SKM-1 treated with dmso at 0.1 percent for 144 hours (cell line): ENCODE data around the gene PHLPP1.

Source experiments
- DNase-seq: peaks from one replicate; lab custom pipeline; 2025; ENCODE audit not compliant: unreplicated experiment; lab: John Stamatoyannopoulos, UW

Gene PHLPP1

DNA sequence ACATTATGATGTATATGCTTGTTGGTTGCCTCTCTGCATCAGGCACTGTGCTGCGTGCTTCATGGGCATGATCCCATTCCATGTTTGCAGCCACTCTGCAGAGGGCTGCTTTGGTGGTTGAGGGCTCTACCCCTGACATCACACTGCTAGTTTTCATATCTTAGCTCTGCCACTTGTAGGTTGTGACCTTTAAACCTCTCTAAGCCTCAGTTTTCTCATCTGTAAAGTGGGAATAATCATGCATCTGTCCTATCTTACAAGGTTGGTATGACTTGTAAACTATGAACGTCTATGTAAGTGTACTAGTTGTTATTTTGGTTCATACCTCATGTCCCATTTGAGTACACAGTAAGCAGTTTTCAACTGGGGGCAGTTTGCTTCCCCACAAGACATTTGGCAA, 260.4 kb downstream of the PHLPP1 start:
- DNase-seq: no peak

DNA sequence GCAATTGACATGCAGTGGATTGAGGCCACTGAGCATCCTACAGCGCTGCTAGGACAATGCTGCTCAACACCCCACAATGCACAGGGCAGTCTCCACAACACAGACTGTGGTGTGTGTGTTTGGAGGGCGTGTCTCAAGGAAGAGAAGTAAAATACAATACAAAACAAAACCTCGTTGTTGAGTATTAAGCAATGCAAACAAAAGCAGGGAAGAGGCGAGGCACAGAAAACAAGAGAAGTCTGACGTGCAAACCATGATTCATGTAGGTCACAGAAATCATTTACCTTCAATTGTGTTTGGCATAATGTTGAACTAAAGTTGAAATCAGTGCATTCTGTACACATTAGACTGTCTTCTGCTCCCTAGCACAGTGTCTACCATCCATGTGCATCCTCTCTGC, 260.9 kb downstream of the PHLPP1 start:
- no peak for DNase-seq

DNA sequence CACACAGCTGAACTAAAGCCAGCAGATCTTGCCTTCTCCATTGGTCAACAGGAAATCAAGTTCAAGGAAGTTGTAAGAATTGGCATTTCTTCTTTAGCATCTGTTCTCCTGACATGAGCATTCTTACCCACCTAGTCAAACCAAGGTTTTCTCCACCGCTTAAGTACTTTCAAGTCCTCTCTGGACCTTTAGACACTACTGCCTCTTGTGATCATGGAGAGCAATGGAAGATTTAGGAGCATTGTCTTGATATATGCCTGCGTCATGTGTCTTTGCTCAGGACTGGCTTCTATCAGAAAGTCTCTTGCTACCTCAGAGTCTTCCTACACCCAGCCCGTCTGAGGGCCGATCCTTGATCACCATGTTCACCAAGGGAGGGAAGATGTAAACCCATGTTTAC, 262.2 kb downstream of the PHLPP1 start:
- DNase-seq: no peak

DNA sequence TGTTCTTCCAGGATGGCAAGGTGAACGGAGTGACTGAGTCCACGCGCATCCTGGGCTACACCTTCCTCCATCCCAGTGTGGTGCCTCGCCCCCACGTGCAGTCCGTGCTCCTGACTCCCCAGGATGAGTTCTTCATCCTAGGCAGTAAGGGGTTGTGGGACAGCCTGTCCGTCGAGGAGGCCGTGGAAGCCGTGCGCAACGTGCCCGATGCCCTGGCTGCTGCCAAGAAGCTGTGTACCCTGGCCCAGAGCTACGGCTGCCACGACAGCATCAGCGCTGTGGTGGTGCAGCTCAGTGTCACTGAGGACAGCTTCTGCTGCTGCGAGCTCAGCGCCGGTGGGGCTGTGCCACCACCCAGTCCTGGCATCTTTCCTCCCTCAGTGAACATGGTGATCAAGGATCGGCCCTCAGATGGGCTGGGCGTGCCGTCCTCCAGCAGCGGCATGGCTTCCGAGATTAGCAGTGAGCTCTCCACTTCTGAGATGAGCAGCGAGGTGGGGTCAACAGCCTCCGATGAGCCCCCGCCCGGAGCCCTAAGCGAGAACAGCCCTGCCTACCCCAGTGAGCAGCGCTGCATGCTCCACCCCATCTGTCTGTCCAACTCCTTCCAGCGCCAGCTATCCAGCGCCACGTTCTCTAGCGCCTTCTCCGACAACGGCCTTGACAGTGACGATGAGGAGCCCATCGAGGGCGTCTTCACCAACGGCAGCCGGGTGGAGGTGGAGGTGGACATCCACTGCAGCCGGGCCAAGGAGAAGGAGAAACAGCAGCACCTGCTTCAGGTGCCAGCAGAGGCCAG, 263.1 kb downstream of the PHLPP1 start:
- no peak for DNase-seq

DNA sequence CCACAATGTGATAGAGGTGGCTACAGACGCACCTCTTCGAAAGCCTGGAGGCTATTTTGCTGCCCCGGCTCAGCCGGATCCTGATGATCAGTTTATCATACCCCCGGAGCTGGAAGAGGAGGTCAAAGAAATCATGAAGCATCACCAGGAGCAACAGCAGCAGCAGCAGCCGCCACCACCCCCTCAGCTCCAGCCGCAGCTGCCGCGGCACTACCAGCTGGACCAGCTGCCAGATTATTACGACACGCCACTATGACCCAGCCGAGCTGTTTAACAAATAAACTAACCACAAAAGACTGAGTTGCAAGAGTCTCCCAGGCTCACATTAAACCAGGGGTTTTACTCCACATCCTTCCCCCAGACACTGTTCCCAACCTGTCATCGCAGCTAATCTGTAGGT, 263.8 kb downstream of the PHLPP1 start:
- DNase-seq: peak; percentile 97

DNA sequence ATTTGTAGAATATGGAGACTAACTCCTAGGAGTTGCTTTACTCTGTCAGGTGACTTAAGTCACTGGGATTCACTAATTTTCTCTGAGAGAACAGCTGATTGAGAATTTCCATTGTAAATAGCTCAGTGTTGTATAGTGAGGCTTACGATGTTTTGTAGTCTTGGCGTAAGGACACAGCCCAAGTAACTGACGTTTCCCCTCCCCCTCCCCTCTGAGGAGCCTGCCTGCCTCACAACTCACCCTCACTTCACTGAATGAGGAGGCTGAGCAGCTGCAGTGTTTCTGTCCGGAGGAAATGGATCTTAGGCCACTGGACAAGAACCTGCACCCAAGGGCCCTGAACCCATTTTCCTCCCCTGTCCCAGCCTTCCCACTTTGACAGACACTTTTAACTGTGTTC, 264.6 kb downstream of the PHLPP1 start:
- DNase-seq: no peak

DNA sequence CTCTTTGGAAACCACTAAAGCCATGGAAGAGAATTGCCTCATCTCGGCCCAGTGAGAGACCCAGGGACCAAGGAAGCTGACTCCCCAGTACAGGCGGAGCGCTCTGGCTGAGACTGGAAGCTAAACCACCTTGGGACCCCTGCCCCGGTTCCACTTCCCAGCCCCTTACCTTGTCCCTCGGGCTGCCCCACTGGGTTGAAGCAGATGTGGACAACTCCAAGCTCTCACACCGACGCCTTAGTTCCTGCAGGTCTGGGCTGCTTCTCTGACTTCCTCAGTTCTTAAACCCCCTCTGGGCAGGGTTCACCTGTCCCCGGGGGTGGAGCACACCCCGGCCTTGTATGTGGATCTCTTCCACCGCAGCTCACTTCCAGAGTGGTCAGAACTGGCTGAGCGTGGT, 266.2 kb downstream of the PHLPP1 start:
- DNase-seq: peak; percentile 18

DNA sequence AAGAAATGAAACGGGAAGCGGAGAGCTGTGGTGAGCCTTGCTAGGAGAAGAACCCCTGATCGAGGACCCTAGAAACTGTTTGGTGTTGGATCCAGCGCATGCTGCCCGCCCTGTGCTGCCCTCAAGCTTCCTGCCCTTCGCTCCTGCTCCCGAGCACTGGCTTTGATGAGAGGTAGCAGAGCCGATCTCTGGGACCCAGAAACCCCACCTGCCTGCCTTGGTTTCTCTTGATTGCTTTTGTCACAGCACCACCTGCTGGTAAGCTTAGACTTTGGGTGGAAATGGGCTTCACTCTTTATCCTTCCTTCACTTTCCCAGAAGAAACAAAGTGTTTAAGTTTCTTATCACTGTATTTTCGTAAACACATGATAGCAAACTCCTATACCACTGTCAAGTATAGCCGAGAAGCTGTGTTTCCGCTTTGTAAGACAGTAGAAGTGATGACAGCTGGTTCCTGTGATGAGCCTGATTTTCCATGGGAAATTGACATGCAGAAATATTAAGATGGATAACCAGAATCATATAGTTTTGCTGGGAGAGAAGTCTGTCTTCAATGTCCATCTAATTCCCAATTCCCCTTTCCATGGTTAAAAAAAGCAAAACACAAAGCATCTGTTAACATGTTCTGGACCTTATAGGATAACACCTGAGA, 267.4 kb downstream of the PHLPP1 start:
- DNase-seq: peak; percentile 22

DNA sequence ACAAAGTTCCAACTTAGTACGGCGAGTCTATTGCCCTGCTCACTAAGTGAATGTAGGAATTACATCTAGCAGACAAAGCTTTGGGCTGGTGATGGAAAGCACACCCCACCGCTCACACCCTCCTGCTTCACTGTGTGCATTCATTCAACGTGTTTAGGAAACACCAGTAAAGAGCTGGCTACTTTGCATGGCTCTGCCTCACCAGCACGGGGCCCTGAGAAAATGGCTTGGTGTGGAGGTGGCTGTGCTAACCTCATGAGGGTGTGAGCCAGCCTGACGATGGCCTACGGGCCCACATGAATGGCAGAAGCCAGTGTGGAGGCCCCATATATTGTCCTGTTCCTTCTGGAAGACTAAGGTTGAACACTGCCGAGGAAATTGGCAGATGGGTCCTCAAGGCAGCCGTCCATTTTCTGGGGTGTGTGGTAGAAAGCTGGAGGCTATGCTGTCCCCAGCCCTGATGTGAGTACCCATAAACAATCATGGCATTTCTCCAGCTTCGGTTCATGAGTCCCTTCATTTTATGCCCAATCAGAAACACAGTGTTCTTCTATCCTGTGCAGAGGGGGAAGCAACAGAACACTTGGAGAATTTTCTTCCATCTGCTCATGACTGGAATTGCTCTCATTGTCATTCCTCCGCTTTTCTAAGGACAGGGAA, 269.4 kb downstream of the PHLPP1 start:
- no peak for DNase-seq

DNA sequence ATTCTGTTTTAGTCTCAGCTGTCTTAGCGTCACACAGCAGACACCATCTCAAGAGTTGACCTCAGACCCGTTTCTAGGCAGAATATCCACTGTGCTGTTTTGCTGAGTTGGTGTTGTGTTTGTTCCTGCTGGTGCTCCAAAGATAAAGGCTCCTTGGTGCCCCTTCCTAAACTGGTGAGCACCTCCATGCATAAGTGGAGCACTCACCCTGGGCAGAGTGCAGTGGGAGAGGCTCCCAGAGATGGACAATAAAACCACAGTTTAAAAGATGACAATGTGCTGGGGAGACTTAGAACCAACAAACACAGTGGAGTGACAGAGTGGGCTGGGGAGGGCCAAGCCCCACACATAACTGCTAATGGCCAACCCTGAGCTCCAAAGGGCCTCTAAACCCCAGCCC, 271.1 kb downstream of the PHLPP1 start:
- no peak for DNase-seq

DNA sequence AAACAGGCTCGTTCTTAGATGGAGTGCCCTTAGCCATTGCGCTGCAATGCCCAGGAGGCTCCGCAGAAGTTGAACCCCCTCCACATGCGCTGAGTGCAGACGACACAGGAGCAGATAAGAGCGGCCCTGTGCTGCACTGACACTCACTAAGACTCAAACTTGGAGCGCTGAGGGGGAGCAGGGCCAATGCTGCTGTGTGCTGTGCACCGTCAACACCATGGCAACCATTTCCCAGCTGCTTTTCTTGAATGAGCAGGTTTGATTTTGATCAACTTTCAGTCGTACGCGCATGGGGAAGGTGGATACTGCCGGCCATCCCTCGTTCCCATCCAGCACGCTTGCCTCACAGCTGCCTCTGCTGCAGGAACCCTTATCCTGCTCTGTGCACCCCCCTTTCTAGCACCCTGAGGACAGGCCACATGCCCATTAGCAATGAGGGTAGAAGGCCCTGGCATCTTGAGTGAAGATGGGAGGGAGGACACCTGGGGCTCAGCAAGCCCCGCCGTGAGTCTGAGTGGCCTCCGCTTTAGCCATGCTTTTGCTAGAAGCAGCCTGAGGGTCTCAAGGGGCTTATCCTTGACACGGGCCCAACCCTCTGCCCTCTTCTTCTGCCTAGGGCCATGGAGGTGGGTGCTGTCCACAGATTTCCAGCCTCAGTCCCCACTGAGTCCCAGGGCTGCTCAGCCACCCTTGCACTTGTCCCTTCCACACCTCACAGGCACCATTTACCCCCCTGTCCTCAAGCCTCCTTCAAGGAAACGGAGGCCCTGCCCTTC, 271.9 kb downstream of the PHLPP1 start:
- no peak for DNase-seq

DNA sequence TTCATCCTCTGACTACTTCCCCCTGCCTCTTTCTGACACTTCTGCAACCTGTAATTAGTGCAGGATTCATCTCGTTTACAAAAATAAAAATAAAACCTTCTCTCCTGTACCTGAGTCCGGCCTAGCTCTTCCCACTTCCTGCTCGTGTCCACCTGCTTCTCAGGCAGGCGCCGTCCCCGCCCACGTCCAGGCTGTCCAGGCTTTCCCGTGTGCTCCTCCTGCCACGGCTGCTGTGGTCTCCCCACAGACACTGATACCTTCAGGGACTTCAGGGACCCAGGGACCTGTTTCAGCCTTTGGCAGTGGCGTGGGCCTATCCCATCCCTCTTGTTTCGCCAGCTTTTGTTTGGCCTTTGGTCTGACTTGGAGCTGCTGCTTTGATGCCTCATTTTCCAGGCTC, 272.5 kb downstream of the PHLPP1 start:
- DNase-seq: no peak

DNA sequence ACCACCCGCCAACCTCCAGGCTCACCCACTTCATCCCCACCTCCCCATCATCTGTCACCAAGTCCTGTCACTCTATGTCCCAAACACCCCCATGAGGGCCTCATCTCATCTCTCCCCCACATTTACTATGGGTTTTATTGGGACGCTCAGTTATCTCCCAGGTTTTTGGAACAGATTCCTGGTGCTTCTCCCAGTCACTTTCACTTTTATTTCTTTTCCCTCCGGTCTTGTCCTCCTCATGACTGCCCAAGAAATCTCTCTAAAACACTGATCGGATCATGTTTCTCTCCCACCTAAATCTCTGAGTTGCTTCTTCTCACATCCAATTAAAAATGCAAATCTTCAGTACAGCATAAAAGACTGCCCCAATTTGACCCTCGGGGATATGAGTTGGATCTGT, 273.1 kb downstream of the PHLPP1 start:
- no peak for DNase-seq

DNA sequence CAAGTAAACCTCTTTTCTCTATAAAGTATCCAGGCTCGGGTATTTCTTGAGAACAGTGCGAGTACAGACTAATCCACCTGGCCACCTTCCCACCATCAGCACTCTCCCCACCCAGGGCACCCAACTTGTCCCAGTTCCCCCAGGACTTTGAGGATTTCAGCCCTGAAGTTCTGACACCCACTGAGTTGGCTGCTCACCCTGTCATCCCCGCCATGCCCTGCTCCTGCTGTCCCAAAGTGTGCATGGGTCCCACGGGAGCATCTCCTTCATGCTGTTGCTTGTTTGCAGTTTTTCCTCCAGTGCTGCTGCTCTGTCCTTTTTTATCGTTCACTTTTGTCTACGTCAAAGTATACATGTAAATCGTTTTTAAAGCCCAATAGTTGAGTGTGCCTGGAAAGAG, 273.9 kb downstream of the PHLPP1 start:
- no peak for DNase-seq

DNA sequence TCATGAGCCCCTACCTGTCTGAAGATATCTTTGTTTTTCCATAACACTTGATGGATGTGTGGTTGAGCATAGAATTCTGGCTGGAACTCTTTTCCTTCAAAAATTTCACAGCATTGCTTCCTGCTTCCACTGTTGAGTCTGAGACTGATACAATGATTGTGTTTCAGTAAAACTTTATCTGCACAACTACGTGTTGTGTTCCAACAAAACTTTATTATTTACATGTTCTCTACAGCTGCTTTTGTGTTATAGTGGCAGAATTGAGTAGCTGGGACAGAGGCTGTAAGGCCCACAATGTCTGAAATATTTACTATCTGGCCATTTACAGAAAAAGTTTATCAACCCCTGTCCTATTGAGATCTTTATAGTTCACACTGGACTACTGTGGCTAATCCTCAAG, 275.3 kb downstream of the PHLPP1 start:
- DNase-seq: no peak

DNA sequence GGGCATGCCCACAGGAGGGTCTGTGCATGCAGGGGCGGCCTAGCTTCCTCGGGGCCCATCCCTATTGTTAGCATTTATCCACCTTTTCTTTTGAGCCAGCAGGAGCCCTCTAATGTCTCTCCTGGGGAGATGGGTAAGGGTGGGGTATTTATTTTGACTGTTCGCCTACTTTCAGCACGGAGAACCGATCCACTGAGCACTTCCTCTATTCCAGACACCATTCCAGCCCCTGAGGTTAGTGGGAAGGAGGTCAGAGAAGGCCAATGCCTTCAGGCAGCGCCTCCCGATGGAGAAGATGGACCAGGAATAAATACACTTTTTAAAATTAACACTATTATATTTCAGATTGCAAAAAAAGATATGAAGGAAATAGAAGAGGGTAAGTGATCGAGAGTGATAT, 276.0 kb downstream of the PHLPP1 start:
- DNase-seq: no peak

DNA sequence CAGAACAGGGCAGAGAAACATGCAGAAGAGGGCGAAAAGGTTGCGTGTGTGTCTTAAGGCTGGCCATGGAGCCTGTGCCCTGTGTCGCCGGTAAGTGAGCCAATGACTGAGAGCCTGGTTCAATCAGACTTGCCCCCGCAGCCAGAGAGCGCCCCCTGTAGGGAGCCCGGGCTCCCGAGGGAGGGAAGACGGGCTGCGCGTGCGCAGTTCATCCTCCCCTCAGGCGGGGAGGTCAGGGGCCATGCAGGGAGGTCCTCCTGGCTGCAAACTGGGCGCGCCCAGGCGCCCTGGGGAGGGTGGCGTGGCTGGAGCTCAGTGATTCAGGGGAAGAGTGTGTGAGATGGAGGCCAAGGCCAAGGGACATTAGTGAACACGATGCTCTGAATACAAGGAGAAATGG, 276.6 kb downstream of the PHLPP1 start:
- DNase-seq: no peak

DNA sequence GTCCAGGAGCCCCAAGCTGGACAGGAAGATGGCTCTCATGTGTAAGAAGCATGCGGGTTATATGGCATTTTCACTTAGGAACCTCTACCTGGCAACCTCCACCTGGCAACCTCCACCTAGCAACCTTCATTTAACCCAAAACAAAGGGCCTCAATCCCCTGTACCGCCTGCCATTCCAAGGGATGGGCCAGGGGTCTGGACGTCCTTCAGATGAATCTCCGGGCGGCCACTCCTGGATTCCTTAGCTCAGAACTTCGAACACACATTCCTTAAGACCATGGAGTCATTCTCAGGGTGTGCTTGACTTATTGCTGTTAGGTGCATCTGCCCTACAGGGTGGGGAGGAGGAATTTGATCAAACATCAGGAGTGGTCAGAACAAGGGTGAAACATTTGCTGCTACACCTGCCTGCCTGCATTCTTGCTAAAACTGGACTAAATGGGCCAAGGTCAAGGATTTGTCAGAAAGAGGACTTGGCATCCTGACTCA, 277.6 kb downstream of the PHLPP1 start:
- no peak for DNase-seq

DNA sequence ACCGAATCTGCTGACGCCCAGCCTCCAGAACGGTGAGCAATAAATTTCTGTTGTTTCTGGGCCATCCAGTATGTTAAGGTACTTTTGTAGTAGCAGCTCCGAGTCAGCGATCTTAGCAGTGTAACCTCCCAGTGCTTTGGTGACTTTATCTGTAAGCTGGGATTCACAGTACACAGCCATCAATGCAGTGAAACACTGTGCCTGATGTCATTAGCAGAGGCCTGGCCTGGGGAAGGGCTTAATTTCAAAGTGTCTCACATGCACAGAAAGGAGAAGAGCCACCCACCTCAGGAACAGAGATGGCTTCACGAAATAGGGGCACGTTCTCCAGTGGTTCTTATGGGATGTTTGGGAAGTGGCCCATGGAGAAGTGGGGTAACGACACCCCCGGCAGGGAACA, 281.2 kb downstream of the PHLPP1 start:
- no peak for DNase-seq

DNA sequence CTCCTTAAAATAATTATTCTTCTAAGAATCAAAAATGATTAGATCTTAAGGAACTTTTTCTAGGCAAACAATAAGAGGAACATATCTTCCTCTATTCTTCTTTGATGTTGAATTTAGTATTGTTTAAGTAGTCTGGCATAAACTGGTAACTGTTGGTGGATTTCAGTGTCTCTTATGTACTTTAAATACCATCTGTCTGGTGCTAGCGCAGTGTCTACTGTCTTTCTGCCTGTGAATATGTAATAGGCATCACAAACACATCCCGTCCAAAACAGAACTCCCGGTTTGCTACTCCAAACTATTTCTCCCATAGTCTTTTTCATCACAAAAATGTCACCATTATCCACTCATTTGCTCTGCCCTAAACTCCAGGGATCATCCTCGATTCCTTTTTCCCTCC, 281.7 kb downstream of the PHLPP1 start:
- DNase-seq: no peak

DNA sequence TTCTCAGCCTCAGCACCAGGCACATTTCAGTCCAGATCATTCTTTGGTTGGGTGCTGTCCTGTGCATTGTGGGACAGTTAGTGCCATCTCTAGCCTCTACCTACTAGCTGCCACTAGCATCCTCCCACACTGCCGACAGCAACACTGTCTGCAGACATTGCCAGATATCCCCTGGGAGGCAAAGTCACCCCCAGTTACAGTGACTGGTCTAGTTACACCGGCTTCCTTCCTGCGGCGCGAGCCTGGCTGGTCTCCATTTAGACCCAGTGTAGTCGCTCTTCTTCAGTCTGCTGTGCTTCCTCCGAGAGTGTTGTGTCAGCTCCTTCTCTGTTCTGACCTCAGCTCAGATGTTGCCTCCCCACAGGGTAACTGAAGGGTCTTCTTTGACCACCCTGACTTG, 283.1 kb downstream of the PHLPP1 start:
- no peak for DNase-seq
